GM12874 (cell line): Measurements from ENCODE around the gene PDGFA.

Experiments used
- TF ChIP-seq, protein P1 (sequence below): IDR thresholded peaks from 2 replicates; pipeline ENCODE4 v1.5.1; 2011; ENCODE audit warnings: low read depth, mild to moderate bottlenecking, control low read depth, low read length, moderate library complexity; ENCODE audit not compliant: insufficient read depth

Gene PDGFA

DNA sequence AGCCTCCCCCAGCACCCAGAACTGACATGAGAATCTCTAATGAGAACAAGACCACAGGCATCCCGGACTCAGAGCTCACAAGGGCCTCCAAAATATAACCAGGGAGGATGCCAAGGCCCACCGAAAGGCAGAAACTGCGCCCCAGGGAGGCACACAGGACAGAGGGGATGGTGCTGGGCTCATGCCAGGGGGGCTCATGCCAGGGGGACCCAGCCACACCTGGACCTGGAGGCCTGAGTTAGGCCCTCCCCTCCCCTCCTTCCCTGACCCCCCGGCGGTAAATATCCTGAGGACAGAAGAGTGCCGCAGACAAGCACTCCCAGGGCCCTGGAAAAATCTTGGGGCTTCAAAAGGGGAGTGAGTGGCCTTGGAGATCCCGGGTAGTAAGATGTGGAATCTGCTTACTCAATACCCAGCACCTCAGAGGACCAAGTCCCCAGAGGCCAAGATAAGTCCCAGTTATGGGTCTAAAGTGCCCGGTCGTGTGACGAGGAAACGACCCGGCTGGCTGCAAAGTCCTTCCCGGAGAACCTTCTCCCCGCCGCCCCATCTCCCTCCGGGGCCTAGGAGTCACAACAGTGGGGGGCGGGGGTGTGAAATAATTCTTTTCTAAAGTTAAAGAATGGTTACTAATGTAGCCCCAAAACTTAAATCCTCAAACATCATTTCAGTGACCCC, 11.9 kb downstream of the PDGFA start:
- TF ChIP-seq, protein P1, sequence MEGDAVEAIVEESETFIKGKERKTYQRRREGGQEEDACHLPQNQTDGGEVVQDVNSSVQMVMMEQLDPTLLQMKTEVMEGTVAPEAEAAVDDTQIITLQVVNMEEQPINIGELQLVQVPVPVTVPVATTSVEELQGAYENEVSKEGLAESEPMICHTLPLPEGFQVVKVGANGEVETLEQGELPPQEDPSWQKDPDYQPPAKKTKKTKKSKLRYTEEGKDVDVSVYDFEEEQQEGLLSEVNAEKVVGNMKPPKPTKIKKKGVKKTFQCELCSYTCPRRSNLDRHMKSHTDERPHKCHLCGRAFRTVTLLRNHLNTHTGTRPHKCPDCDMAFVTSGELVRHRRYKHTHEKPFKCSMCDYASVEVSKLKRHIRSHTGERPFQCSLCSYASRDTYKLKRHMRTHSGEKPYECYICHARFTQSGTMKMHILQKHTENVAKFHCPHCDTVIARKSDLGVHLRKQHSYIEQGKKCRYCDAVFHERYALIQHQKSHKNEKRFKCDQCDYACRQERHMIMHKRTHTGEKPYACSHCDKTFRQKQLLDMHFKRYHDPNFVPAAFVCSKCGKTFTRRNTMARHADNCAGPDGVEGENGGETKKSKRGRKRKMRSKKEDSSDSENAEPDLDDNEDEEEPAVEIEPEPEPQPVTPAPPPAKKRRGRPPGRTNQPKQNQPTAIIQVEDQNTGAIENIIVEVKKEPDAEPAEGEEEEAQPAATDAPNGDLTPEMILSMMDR = no peak

DNA sequence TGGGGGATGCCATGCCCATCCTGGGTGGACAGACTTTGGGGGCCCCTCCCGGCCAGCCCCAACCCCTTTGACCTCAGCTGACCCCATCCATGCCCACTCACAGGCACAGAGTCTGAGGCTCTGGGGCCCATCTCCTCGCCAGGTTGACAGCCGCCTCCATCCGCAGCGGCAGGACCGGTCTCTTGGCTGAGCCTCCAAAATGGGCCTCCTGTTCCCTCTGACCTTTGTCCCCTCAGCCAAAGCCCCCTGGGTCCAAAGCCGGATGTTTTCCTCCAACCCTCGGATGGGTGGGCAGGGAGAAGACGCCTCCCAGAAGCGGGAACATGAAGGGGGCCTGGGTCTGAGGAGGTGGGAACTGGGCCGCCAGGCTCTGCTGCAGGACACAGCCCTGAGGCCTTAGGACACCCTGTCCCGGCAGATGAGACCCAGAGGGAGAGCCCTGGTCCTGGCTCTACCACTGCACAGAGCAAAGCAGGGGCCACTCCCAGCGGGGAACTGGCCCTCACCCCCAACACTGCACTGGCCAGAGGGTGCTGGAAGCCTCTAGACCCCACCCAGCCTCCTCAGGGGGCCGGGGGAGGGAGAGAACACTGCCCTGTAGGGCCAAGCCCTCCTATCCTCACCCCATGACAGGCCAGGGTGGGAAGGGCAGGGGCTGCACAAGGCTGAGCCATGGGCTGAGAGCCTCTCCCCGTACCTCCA, 12.6 kb downstream of the PDGFA start:
- TF ChIP-seq, protein P1 = no peak

DNA sequence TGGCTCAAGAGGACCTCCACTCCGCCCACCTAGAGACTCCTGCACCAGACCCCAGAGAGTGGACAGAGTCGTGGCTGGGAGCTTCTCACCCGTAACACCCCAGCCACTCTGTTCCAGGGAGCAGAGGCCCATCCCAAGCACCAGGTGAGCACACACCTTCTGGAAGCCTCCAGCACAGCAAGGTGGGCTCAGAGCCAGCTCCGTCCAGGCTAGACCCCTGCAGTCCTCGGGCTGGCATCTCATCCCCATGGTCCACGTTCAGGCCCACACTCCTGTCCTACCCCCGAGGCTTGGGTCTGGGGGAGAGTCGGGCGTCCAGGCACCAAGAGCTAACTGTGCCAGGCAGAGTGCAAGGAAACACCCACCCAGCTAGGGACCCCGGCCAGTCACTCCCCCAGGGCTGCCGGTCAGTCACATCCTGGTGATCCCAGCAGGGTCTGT, 13.2 kb downstream of the PDGFA start:
- TF ChIP-seq, protein P1 = no peak

DNA sequence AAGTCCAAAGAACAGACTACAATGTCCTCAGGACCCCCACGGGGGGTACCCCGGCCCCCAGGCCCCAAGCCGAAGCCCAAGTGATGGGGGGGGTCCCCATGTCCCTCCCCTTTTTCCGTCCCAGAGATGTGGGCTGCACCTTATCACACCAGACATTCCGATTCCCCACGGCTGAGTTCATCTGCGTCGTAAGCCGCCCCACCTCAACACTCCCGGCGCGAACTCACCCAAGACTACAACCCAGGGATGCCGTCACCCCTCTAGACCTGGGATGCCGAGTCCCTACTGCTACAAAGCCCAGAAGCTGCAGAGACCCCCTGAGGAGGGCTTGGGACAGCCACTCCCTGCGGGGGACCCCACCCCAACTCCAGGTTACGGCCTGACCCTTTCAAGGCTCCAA, 14.5 kb downstream of the PDGFA start:
- TF ChIP-seq, protein P1 = no peak

DNA sequence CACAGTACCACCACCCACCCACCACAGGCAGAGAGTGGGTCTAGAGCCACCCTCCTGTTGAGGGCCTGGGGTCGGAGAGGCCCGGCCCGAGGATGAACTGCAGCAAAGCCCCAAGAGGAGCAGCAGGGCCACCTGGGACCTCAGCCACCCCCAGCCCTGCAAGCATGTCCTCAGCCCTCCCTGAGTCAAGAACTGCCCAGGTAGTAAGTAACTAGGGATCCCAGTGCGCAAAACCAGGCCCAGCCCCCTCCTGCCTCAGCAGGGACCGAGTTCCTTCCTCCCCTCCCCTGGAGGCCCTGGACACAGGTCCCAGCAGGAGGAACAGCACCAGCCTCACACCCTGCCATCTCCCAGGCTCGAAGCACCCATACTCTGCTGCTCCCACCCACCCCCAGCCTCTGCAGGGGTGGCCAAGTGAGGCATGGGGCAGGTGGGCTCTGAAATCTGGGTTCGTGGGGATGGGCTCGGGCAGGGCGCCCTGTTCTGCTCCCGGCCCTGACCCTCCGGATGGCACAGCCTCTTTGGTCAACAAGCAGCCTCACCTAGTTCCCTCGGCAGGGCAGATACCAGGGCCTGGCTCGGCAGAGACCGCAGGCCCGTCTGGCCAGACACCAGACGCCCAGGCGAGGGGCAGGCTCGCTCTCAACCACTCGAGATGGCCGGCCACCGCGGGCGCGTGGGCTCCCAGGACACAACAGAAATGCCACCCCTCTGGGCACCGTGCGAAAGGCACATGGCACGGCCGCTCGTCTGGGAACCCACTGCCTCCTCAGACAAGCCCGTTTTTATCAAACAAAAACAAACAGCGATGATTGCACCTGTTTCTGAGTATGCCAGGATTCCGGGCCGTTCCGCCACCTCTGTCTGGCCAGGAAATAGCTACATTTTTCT, 15.2 kb downstream of the PDGFA start:
- TF ChIP-seq, protein P1 = no peak

DNA sequence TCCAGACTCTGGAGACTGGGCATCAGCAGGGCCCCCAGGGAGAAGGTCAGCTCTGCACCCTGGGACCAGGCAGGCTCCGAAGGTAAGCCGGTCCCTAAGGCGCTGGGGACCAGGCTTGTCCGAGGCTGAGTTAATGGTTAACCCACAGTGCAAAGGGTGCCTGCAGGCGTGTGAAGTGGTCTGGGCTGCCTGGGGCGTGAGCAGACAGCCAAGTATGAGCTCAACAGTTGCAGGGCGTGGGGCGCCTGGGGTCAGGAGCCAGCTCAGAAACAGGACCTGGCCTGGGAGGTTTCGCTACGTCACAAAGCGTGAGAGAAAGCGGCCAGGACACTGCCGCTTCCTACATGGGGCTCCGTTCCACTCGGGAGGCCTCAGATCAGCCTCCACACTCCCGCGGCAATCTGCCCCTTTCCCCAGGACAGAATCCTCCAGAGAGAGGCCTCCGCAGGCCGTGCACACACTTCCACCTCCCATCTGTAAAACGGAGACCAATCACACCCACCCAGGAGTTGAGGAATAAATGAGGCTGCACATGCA, 16.0 kb downstream of the PDGFA start:
- TF ChIP-seq, protein P1 = no peak

DNA sequence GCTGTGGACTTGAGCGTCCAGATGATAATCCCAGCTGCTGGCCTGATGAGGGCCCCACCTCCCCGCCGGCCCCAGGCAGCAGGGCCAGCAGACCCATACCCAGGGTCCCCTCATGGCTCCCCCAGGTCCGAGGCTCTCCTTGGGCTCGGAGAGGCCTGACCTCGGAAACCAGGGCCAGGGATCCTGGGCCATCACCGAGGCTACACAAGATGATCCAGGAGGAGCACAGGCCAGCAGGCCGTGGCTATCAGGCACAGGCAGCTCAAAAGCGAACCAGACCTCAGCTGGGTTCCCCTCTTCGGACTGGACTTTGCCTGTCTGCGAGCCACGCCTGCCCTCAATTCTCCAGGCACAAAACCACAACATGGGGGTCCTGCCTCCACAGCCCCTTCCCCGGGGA, 17.4 kb downstream of the PDGFA start:
- TF ChIP-seq, protein P1 = no peak
